GM19351 (cell line): ENCODE data around the gene ATP11A.

Experiments used
- ATAC-seq: cut with Tn5 transposase; IDR thresholded peaks from one replicate; pipeline ENCODE4 v1.9.1; 2021; ENCODE audit warnings: mild to moderate bottlenecking, moderate library complexity; ENCODE audit not compliant: unreplicated experiment

The ATP11A gene

GRCh38 chr13:112740502-112741131, 50.8 kb downstream of the ATP11A start:
- ATAC-seq: no peak

DNA sequence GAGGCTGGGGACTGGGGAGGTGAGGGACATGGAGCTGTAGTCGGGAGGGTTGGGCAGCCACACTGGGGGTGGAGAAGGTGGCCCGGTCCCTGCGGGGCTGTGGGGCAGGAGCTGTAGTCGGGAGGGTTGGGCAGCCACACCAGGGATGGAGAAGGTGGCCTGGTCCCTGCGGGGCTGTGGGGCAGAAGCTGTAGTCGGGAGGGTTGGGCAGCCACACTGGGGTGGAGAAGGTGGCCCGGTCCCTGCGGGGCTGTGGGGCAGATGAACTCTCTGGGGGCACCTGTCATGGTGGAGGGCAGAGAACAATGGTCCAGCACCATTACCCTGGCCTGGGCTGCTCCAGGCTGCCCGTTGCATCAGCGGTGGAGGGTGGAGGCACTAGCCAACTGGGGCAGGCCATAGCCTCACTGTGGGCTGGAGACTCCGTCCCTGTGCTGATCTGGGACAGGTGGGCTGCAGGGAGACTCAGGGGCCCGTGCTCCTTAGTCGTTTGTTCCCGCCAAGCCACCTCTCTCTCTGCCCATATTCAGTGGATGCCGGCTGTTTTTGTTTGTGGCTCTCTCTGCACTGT, 51.4 kb downstream of the ATP11A start:
- ATAC-seq: no peak

DNA sequence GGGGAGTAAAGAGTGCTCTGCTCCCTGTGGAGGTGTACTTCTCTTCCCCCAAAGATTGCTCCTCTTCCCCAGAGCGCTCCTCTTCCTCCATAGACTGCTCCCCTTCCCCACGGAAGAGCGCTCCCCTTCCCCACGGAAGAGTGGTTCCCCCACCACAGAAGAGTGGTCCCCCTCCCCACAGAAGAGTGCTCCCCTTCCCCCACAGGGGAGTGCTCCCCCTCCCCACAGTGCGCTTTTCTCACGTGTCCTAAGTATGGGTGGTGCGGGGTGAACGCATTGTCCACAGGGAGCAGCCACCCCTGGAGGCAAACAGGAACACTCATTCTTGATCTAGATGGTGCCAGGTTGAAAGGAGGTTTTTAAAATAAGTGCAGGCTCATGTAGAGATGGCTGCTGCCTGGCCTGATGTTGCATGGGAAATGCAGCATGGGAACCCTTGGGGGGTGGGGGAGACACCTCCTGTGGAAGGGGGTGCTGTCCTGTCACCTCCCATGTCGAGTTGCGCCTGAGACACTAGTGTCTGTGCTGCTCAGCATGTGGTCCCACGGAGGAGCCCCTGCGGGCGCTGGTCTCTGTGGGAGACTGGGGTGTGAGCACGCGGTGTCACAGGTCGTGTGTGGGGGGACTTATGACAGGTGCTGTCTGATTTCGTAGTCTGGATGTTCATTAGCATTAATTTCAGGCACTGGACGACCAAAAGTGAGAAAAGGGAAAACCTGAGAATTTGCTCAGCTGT, 52.2 kb downstream of the ATP11A start:
- ATAC-seq: no peak

DNA sequence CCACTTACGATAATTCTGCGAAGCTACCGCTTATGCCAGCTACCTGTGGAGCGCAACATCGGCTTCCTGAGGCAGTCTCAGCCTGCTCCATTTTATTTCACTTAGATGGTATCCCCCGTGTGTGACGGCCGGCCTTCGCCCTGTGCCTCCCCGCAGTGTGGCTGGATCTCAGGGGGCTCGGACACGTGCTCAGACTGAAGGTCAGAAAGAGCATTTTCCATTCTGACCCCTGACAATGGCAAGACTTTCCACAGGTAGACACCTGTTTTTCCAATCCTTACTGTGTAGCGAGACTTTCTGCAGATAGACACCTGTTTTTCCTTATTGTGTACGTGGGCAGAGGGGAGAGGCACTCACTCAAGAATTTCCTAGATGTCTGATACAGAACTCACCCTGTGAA, 52.7 kb downstream of the ATP11A start:
- no peak for ATAC-seq

DNA sequence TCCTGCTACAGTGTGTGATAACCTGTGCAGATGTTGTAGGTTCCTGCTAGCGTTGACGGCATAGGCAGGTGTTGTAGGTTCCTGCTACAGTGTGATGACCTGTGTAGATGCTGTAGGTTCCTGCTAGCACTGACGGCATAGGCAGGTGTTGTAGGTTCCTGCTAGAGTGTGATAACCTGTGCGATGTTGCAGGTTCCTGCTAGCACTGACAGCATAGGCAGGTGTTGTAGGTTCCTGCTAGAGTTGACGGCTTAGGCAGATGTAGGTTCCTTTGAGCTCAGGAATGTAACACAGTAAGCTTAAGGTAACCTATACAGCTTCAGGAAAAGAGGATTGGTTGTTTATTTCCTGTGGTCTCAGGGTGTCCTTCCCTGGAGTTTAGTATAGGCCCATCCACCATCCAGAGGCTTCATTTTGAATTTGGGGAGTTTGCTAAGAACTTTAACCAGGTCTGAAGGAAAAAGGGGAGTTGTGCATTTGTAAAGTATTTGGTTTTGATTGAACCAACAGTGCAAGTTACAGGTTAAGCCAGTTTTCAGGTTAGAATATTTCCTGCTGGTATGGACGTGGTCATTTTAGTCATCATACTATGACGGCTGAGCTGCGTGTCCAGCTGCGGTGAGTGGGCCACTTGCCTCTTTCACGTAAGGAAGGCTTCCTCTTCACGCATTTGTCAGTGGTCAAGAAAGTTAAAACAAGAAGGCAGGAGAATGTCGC, 53.8 kb downstream of the ATP11A start:
- ATAC-seq: no peak

- ATAC-seq: no peak
Measured at GRCh38 chr13:112744168-112745021, 54.6 kb downstream of the ATP11A start.

DNA sequence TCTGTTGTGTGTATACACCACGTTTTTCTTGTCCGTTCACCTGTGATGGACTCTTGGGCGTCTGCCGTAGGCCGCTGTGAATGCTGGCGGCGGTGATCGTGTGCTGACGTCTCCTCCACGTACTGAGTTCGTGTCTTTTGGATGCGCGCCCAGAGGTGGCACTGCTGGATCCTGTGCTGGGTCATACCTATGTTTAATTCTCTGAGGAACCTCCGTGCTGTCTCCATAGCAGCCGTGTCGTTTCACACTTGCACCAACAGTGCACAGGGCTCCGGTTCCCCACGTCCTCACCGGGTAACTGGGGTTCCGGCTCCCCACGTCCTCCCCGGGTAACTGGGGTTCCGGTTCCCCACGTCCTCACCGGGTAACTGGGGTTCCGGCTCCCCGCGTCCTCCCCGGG, 56.2 kb downstream of the ATP11A start:
- ATAC-seq: no peak

- ATAC-seq: no peak
Measured at GRCh38 chr13:112747256-112747655, 57.4 kb downstream of the ATP11A start.

DNA sequence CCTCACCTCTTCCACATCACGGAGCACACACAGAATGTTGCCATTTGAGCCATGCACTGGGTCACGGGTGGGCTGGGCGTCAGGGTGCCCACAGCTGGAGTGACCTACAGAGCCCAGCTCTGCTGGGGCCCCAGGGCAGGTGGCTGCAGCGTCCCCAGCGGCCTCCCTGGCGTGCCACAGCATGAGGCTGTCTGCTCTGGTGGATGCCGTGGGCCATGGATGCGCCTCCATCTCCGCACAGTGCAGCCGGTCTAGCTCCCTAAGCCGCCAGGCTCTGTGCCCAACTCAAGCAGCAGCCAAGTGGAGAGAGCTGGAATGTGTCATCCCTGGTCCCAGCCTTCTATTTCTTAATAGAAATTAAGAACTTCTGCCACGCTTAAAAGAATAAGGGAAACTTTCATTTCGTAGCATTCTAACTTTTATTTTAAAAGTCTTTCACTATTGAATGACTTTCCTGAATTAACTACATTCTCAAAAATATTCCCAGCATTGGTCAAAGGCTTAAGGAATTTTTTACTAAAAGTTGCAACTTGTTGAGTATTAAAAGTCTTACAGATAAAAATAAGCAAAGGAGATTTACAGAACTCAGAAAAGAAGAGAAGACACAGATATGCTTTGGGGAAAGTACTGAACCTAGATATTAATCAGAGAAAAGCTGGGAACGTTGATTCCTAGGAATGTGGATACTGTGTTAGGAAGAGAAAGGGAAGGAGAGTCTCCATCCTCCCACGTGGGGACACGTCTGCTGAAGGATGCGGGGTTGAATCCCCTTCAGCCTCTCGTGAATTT, 59.3 kb downstream of the ATP11A start:
- no peak for ATAC-seq

GRCh38 chr13:112750570-112750969, 60.7 kb downstream of the ATP11A start:
- ATAC-seq: no peak

DNA sequence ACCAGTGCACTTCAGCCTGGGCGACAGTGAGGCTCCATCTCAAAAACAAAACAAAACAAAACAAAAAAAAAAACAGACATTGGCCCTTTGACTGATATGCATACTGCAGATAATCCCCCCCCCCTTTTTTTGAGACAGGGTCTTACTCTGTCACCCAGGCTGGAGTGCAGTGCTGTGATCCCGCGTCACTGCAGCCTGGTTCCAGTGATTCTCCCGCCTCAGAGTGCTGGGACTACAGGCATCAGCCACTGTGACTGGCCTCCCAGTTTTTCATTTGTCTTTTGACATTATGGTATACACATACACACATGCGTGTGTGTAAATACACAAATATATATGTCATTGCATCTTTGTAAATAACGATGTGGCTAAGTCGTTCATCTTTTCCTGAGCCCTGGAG, 61.8 kb downstream of the ATP11A start:
- no peak for ATAC-seq

DNA sequence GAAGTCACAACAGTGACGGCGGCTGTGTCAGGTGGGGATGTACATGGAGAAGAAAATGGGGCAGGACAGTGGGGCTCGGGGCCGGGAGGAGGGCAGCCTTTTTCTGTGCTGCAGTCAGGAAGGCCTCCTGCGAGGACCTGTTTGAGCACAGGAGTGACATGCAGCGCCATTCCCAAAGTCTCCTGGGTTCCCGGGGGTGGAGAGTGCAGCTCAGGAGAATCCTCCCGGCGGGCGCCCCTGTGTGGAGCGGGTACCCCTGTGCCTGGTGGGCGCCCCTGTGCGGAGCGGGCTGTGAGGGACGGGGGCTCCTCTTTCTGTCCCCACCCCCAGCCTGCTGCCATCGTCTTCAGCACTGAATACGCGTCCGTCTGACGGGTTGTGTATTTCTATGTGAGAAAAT, 62.4 kb downstream of the ATP11A start:
- ATAC-seq: no peak

DNA sequence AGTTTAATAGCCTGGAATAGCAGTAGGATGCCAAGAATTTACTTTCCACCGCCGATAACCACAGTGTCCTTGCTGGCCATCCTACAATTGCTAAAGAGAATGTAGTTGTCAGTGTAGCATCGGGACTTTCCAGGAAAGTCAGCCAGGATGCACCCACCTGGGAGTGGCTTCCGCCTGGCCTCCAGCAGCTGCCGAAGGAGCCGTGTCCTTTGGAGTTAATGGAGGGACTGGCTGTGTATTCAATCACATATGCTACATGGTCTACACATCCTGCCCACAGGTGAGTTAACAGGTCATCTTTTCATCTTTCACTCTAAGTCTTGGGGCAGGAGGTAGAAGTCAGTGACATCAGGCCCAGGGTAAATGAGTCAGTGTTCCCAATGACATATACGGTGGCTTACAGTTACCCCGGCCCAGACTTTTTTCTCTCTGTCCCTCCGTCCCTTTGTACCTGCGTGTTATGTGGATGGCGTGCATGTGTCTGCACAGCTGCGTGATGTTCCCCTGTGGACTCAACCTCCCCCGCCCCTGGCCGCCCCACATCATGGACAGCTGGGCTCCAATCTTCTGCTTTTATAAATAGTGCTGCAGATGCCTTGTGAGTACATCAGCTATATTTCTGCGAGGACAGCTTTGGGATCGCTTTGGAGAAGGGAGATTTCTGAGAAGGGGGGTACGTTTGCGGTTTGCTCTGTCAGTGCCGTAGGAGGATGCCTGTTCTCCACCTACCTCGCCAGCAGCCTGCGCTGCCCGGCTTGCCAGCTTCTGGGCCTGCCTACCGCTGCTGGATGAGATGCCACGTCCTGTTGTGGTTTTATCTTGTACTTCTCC, 63.1 kb downstream of the ATP11A start:
- ATAC-seq: no peak

DNA sequence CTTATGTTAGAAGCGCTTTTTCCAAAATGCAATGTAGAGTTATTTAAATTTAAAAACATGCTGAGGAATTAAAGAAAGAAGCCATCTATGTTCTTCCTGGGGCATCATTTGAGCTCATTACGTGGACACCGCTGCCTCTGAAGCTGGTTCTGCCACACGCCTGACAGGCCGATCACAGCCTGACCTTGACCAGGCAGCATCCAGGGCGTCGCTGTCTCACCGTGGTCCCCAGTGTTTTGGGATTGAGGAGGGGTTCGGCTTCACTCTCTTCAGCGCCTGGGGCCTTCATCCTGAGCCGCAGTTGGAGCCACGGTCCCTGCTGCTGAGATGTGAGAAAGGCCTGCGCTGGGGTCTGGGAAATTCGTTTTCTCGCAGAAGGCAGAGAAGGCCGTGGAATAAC, 64.0 kb downstream of the ATP11A start:
- ATAC-seq: no peak

DNA sequence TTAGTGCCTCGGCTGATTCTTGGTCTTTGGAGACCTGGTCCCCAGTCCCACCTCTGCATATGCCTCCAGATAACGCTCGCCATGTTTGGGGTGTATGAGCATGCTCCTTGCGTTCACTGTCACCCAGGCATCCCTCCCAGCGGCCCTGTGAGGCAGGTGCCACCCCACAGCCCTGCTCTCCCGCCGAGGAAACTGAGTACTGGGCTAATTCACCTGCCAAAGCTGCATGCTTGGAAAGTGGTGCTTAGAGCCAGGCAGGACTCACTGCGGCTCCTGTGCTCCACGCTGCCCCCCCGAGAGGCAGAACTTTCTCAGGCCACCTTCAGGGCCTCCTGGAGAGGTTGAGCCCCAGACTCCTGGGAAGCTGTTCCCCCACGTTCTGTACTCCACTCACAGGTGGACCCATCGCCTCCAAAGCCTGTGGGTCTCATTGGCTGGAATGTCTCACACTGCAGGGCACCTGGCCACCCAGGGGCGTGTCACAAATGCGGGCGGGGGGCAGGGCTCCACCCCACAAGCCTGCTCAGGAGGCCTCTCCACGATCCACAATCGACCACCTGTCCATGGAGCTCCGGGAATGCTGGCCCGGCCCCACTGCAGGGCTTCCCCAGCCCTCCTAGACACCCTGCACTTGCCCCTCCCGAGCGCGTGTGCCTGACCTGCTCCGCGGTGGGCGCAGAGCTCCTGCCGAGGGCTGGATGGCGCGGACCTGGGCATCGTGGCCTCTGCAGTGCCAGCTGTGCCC, 64.6 kb downstream of the ATP11A start:
- ATAC-seq: no peak

- ATAC-seq: no peak
Measured at GRCh38 chr13:112755331-112755730, 65.5 kb downstream of the ATP11A start.

DNA sequence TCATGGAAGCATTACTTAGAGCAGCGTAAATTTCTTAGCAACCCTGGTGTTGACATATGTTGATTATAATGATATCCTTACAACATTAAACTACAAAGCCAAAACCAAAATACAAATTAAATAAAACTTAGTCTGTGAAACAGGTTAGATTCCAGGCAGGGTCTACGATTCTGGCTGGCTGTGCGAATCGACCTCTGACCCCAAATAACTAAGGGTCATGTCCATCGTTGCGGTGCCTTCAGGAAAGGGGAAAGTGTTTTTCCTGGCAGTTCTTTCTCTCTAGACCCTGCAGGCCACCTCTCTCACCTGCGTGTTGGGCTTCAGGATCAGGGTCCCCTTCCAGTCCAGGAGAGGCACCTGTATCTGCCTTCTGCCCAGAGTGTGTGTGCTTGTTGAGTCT, 66.2 kb downstream of the ATP11A start:
- ATAC-seq: no peak

DNA sequence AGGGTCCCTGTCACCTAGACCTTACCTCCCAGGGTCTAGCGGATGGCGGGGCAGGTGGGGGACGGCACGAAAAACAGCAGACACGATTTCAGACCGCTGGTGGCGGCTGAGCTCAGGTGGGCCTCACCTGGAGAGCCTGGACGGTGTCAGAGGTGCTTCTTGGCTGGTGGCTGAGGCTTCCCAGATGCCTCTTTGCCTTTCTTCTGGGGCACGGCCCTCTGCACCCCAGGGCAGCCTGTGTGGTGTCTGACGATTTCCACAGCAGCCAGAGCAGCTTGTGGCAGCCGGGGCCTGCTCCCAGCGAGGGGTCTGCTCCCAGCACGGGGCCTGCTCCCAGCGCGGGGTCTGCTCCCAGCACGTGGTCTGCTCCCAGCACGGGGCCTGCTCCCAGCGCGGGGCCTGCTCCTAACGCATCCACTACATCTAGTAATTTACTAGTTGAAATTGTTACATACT, 66.7 kb downstream of the ATP11A start:
- no peak for ATAC-seq
